ENCODE measurements around the gene PNLDC1.
A peak's percentile ranks its signal among the peaks of the same experiment; 100 is the strongest.
"Not testable (repeated sequence)": the region's sequence is repeated elsewhere in the genome, so short reads cannot be mapped to it uniquely, and the experiment has no call there.

Gene PNLDC1

DNA sequence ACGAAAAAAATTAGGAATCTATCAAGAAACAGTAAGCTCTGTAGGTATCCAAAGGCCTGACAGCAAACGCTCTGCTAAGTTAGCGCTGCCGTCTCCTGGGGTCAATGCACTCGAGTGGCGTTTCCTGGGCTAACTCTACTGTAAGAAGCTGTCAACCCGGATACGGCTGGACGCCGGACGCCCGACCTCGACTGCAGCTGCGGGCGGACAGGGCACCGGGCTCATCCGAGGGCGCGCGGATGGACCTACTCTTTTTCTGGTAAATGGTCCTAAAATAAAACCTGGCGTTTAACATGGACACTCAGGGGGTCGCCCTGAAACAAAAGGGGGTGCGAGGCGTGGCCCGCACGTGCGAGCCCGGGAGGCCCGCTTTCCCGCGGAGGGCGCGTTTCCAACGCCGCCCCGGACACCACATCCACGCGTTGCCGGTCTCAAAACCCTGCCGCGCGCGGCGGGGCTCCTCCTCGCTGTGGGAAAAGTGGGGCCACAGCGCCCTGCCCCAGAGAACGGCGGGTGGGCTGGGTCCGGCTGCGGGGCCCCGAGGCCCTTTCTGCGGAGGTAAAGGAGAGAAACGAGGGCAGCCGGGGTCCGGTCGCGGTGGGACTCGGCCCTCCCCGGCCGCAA, 11.2 kb upstream of the PNLDC1 start:
- no peak for DNase-seq

DNA sequence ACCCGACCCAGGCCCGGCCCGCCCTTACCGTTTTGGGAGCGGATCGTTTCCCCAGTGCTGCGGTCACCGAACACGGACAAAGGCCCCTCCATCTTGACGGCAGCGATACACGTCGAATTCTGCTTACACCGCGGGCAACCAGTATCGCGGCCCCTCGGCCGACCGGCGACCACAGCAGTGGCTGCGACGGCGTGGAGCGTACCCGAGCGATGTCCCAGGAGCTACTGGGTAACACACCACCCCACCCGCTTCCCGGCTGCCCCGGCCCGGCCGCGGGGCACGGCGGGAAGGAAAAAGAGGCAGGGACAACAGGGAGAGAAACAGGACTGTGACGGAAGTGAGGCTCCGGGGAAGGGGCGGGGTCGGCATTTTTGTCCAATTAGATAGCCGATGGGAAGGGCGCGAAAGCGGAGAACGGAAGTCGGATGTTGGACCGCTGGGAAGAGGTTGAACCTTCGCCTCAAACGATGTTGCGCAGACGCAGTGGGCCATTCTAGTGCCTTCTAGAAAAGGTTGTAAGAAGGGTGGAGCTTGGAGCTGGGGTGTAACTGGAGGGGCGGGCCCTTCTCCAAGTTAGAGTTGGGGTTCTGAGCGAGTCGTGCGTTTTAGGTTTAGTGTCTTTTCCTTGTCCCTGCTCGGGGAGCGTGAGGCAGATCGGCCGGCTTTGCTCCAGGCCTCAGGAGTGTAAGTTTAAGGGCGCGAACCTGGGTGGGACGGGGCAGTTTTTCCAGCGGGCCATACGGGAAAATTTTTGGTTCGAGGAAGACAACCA, 10.5 kb upstream of the PNLDC1 start, which contains the start of gene TCP1:
Gene TCP1 (minus strand): TSS at position 226 of the 772 bp plus-strand sequence. CDS start 134 bp downstream, at position 92.
- DNase-seq = peak; percentile 99

DNA sequence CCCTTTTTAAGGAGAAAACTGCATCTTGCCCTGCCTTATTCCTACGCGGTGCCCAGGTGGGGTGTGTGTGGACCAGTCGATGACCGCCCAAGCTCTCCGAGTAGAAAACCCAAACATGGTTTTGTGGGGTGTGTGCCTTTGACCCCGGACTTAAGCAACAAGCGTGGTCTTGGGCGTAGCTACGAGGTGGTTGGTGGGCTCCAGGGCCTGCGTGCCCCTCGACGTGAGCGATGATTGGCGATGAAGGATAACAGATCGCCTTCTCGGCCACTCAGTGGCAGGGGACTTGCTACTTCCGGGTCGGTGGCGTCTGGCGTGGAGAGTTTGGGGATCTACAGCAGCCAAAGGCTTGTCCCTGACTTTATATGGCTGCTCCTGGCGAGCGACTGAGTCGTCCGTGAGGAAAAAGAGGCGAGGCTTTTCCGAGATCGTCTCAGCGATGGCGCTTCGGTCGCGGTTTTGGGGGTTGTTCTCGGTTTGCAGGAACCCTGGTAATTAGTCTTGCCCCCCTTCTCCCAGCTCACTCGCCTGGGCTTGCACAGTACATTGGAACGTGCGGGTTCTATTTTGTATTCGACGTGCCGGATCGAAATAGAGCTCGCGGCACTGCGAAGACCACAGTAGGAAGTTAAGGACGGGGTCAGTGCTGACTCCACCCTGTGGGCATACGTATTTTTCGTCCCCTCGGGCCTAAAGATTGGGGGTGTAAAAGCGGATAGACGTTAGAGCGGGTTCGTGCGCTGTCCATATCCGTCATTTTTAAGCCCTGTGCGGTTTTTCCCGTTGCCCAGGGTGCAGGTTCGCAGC, 9.7 kb upstream of the PNLDC1 start, which contains the start of gene MRPL18:
Gene MRPL18 (plus strand): TSS at position 319 of the 807 bp plus-strand sequence. CDS start 121 bp downstream, at position 440.
- DNase-seq = peak; percentile 97

DNA sequence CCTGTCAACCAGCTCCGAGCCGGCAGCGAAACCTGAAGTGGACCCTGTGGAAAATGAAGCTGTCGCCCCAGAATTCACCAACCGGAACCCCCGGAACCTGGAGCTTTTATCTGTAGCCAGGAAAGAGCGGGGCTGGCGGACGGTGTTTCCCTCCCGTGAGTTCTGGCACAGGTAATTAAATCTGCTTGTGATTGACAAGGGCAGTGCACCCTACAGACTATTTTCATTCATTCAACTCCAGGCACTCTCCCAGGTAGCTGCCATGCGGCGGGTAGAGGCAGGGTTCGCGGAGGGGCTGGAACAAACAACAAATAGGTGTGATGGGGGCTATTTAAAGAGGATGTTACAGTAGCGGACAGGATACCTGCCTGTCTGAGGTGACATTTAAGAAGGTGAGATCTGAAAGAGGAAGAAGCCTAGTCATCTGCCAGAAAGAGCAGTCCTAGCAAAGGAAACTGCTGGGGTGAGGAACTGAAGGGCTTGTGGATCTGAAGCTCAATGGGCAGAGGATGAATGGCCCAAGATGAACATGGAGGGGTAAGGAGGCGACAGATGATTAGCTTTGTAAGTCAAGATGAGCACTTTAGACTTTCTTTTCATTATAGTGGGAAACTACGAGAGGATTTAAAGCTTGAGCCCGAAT, 9.0 kb upstream of the PNLDC1 start:
- no peak for DNase-seq

DNA sequence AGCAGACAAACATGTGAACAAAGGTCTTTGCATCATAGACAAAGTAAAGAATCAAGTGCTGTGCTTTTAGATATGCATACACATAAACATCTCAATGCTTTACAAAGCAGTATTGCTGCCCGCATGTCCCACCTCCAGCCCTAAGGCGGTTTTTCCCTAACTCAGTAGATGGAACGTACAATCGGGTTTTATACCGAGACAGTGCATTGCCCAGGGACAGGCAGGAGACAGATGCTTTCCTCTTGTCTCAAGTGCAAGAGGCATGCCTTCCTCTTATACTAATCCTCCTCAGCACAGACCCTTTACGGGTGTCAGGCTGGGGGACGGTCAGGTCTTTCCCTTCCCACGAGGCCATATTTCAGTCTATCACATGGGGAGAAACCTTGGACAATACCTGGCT, 5.1 kb upstream of the PNLDC1 start:
- DNase-seq = not testable (repeated sequence)

DNA sequence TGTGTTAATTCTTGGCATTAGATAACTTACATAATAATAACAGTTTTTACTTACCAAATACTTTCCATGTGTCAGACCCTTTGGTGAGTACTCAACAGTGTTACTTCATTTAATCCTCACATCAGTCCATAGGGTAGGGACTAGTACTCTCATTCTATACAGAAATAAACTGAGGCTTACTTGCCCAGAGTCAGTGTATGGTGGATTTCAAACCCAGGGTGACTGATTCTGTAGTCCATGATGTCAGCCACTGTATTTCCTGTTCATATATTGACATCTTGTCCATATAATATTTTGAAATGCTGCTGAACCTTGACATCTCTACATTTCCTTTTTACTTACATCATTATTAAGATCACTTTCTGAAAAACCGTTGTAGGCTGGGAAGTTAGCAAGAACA, 2.5 kb upstream of the PNLDC1 start:
- no peak for DNase-seq

DNA sequence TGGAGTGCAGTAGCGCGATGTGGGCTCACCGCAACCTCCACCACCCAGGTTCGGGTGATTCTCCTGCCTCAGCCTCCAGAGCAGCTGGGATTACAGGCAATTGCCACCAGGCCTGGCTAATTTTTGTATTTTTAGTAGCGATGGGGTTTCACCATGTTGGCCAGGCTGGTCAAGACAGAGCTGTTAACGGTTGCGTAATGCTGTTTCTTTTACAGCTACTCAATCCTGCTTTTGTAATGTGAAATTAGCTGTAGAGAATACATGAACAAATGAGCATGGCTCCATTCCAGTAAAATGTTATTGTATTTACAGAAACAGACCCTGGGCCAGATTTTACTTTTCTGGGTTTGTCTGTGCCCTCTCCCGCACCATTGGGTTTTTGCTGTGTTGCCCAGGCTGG, 1.9 kb downstream of the PNLDC1 start:
- DNase-seq = no peak

DNA sequence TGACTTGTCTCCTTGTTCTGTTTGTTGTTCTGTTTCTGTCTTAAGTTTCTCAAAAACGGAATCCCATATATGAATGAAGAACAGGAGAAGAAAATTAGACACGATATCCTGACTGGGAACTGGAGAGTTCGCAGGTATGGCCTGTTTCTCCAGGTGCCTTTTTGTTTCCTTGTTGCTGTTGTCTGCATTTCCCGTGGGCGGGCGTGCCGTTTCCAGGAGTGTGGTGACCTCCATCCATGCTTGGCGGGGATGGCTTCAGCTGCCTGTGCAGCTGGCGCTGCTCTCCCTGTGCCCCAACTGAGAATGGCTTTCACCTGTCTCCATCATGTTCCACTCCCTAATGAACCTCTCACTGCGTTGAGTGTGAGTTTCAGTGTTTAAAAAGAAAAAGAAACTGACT, 4.4 kb downstream of the PNLDC1 start:
- no peak for DNase-seq

DNA sequence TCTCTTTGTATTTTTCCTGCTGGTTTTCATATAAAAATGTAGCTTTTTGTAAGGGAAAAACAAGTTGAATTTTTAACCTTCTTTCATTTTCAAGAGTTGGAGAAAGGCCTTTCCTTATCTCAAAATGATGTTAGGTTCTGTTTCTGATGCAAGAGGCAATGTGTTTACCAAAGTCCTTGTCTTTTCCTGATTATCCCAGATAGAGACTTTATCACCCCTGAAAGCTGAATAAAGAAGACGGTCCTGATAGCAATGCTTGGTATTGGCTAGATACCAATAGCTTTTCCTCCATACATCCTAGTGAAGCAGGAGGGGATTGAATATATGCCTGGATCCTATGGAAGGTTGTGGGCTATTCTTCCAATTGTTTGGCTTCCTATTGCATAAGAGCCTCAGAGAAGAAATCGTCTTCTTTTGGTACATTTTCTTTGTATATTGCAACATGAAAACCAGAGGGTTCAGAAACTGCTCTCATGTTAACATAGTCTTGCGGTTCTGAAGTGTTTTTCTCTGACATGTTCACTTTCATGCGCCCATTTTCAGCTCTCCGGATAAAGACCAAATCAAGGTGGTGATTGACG, 5.5 kb downstream of the PNLDC1 start:
- DNase-seq = no peak

DNA sequence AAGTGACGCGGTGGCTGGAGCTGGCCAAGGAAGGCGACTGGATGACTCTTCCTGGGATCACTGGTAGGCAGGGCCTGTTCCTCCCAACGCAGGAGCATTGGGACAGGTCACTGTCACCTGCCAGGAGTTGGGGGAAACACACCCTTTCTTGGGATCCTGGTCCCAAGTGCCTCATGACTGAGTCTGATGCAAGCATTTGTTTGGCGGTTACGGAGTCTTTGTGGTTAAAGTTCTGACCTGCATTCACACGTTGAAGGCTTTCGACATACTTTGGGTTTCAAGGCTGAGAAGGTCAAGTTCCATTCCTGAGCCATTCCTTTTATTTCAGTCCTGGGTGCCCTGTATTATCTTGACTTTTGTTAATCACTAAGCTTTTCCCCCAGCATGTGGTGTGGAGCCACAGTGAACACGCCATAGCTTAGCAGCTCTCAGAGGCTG, 6.0 kb downstream of the PNLDC1 start:
- DNase-seq = no peak

DNA sequence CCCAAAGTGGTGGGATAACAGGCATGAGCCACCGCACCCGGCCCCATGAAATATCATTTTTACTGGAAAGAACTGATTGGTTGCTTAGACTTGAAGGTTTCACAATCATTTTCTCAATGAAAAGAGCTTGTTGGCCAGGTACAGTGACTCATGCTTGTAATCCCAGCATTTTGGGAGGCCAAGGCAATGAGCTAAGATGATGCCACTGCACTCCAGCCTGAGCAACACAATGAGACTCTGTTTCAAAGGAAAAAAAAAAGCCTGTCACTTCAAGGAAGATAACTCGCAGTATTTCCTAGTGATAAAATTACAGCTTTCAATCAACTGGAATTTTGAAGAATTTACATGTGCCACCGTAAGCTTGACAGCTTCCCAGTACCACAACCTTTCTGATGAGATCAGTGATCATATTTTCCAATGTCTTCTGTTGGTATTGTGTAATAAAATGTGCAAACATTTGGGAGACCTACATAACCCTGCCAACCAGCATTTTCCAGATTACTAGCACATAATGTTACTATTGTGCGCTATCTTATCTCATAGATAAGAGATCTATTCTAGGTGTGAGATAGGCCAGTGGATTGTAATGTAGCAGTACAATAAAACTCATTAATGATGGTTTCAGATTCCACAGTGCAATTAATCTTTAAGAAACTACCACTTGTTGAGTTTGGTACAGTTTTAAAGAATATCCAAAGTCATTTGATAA, 7.2 kb downstream of the PNLDC1 start:
- DNase-seq = no peak

DNA sequence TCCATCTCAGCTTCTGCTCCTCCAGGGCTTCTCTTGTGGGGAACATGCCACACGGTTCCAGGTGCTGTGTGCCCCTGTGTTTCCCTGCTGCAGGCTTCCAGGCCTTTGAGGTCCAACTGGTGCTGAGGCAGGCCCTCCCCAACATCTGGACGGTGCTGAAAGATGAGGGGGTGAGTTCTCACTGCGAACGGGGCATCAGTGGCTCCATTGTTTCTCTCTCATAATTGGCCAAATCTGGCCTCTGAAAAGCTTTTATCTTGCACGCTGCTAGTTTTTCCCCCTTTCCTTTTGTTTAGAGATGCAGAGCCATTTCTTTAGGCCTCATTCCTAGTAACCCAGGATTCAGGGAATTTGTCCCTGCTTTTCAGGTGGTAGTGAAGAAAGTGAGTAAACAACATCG, 8.6 kb downstream of the PNLDC1 start:
- no peak for DNase-seq

DNA sequence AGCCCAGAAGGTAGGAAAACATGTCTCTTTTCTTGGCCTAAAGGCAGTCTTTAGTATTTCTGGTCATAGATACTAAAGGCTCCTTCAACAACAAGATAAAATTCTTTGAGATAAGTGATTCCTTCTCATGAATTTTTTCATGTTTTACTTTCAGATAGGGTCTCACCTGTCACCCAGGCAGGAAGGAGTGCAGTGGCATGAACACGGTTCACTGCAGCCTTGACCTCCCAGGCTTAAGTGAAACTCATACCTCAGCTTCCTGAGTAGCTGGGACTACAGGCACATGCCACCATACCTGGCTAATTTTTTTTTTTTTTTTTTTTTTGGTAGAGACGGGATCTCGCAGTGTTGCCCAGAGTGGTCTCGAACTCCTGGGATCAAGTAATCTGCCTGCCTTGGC, 9.1 kb downstream of the PNLDC1 start:
- no peak for DNase-seq

DNA sequence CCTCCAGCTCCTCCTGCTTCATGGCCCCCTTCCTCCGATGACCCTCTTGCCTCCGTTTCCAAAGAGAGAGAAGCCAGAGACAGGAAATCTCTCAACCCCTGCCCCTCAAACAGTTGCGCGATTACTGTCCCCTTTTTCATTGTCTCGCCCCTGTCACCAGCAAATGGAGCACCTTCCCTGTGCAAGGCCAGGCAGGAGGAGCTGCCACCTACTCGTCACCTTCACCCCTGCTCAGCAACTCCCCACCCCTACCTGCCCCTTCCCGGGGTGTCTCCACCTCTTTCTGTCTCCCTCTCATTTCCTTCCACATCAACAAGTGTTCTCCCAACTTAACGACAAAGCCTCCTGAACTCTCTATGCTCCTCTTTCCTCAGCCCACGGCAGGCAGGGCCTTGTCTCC, 13.7 kb downstream of the PNLDC1 start:
- DNase-seq = no peak

DNA sequence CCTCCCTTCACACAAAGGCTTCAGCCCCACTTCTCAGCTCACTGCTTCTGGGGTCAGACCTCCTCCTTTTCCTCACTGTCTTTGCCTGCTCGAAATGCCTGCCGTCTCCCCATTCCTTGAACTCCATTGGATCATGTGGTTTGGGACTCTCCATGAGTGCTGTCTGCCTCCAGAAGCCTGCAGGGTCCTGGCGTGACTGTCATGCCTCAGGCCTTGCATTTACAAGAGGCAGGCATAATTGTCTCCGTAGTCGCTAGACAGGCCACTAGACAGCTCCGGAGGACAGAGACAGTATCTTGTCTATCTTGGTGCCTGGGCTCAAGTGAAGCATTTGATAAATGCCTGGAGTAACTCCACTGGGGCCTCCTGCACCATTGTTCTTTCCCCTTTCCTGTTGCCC, 15.3 kb downstream of the PNLDC1 start:
- no peak for DNase-seq

DNA sequence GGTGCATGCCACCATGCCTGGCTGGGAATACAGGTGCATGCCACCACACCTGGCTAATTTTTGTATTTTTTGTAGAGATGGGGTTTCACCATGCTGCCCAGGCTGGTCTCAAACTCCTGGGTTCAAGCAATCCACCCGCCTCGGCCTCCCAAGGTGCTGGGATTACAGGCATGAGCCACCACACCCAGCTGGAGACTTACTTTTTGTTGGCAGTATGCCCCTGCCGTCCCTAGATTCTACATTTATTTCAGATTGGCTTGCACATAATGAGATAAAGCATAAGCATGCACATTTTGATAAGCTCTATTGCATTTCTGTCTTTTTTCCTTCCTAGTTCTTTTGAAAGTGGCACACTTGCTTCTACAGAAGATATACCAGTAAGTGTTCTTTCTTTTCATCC, 16.7 kb downstream of the PNLDC1 start:
- not testable (repeated sequence) for DNase-seq

DNA sequence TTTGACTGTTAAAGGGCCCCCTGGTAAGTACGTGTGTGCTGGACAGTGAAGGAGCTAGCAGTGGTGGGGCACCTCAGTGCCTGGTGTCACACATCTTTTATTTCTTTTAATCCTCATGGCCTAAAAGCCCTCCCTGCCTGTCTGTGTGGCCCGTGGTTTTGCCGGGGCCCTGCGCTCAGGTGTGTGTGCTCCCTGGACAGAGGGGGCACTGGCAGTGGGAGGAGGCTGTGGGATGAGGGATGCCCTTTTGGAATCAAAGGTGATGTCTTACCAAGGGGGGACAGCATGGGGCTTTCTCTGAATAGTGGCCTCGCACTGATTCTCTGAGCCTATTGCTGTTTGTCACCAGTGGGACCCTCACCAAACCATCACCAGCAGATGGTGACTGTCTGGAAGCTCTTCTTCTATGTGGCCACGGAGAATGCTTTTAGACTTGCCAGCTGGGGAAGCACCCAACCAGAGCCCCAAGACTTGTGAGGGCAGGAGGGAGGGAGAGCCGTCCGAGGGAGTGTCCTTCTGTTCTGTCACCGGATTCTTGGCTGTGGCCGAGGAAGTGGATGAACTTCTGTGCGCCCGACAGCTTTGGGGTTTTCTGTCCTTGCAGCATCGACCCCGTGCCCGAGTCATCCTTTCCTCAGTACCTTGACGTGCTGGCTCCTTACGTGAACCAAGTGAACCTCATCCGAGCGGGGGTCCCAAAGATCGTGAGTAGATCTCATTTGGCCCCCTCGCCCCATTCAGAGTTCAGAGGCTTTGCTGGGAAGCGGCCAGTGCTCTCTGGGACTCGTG, 18.1 kb downstream of the PNLDC1 start:
- no peak for DNase-seq

DNA sequence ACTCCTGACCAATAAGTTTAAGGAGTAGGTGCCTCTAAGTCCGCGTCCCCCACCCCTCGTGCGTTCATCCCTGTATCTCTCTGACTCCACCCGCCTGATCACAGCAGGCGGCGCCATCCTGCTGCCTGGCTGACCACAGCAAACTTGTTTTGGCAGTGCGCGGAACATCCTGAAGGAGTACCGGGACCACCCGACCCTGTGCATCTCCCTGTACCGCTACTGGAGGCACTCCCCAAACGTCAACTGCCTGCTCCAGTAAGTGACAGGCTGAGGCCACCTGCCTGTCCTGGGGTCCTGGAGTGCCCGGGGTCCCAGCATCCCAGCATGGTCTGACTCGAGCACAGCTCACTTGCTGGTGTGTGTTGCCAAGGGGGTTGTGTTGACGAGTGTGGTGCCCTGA, 19.0 kb downstream of the PNLDC1 start:
- no peak for DNase-seq

DNA sequence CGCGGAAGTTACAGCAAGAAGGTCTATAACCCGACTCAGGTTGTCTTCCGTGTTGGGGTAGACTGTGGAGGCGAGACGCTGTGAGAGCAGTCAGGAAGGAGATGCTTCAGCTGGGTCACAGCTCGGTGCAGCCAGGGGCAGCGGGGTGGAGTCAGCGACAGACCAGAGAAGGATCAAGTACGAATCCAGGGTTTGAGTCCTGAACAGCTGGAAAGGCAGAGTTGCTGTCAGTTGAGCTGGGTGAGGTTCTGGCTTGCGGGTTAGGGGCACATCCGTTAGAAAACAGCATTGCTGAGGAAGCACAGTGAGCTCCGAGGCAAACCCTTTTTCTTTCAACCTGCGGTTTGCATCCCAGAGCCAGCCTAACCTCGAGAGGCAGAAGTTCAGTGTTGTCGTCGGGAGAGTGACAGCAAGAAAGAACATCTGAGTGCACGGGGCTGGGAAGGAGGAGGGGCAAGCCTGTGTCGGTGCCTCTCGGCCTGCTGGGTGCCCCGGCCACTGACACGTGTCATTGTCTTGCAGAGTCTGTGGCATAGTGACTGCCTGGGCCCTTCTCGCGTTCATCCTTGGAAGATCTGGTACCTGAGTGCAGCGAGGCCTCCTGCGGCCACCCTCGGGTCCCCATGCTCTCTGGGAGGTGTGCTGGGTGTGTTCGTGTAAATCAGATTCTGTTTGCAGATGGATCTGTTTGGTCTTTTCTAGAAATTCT, 20.0 kb downstream of the PNLDC1 start:
- no peak for DNase-seq

DNA sequence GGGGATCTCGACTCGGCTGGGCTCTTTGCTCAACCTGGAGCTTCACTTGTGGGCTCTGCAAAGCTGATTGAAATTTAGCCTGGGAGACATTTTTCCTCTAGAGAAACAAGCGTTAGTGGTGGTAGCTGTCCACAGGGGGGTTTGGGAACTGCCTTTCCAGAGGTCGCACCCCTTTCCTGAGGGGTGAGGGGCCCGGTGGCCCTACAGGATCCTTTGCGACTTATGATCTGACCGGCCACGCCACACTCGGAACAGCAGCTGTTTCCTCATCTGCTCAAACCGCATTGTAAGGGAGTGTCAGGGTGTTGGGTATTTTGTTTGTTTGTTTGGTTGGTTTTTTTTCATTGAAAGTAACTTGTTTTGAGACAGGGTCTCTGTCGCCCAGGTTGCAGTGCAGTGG, 21.0 kb downstream of the PNLDC1 start:
- no peak for DNase-seq

DNA sequence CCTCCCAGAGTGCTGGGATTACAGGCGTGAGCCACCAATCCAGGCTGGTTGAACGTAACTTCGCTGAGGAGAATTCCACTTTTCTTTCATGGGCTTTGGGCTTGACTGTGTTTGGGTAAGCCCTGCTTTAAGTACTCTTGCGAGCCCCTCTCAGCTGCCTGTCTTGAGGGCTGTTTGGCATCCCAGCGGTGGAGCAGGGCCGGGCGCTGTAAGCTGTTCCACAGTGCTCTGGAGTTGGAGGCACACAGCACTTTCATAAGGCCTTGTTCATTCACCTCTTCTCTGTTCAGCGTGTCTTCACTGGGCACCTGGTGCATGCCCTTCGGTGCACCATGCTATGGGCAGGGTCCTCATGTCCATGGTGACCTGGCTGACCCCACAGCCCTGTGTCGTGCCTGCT, 21.6 kb downstream of the PNLDC1 start:
- DNase-seq = no peak
